Thyroid gland (tissue), 4 donors: ENCODE data around the gene PTP4A2.

Experiments
- CTCF ChIP-seq, 6 experiments: fragments of 200-600 bp in 3 of 6; fragments of 450-650 bp in 3 of 6; sonication (generic) in 3 of 6; IDR thresholded peaks; one replicate each; pipeline ENCODE4 v1.5.1; 2016 to 2019; ENCODE audit warnings: antibody characterized with exemption in 6 of 6, mild to moderate bottlenecking in 2 of 6, inconsistent platforms in 1 of 6, moderate library complexity in 1 of 6
- POLR2A ChIP-seq, 2 donors: fragments of 450-650 bp; IDR thresholded peaks; one replicate each; pipeline ENCODE4 v1.6.1; 2017; ENCODE audit warnings: antibody characterized with exemption in 2 of 2, mild to moderate bottlenecking in 2 of 2, moderate library complexity in 1 of 2

- TF ChIP-seq CTCF (IDR thresholded peaks at IDR 0.05) (no peak), POLR2A (IDR thresholded peaks at IDR 0.05) (no peak)
Measured at GRCh38 chr1:31985430-31985829, 47.3 kb upstream of the PTP4A2 start.
